ENCODE results near the gene GNB1.

The GNB1 gene

DNA sequence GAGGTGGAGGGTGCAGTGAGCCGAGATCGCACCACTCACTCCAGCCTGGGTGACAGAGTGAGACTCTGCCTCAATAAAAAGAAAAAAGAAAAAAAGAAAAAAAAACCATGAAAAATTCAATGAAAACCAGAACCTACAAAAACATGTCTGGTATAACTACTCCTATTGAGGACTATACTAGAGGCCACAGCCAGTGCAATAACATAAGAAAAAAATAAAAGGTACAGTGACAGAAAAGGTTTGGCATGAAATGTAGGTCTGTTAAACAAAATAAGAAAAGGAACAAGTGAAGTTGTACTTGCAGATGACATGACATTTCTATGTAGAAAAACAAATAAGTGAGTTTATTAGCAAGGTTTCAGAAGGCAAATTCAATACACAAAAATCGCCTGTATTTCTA is 120.8 kb downstream of the GNB1 start:
- H3K79me2 ChIP-seq (ENCODE audit: control insufficient read depth, low read length): peaks cover 100% of the 10 kb centered on the region
- TF ChIP-seq, protein P1, sequence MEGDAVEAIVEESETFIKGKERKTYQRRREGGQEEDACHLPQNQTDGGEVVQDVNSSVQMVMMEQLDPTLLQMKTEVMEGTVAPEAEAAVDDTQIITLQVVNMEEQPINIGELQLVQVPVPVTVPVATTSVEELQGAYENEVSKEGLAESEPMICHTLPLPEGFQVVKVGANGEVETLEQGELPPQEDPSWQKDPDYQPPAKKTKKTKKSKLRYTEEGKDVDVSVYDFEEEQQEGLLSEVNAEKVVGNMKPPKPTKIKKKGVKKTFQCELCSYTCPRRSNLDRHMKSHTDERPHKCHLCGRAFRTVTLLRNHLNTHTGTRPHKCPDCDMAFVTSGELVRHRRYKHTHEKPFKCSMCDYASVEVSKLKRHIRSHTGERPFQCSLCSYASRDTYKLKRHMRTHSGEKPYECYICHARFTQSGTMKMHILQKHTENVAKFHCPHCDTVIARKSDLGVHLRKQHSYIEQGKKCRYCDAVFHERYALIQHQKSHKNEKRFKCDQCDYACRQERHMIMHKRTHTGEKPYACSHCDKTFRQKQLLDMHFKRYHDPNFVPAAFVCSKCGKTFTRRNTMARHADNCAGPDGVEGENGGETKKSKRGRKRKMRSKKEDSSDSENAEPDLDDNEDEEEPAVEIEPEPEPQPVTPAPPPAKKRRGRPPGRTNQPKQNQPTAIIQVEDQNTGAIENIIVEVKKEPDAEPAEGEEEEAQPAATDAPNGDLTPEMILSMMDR (IDR thresholded peaks at IDR 0.05; ENCODE audit: low read depth, low read length, poor library complexity, severe bottlenecking): no peak
- no peak for TF ChIP-seq EZH2phosphoT487 (IDR thresholded peaks at IDR 0.05; ENCODE audit: borderline replicate concordance, low read length)
- H4K20me1 ChIP-seq (ENCODE audit: control insufficient read depth, insufficient read depth, low read depth, low read length): peaks cover 12% of the 10 kb centered on the region
- H3F3A ChIP-seq (ENCODE audit: control insufficient read depth, insufficient read depth): no peaks in the 10 kb centered on the region
- no peaks in the 10 kb centered on the region for H3K27me3 ChIP-seq (ENCODE audit: control insufficient read depth, low read length)
- peaks cover 4% of the 10 kb centered on the region for H3K4me1 ChIP-seq (ENCODE audit: control insufficient read depth, low read length)
- H3K4me3 ChIP-seq (ENCODE audit: low read length): no peak overlapping the region
- H3K9me2 ChIP-seq (replicated peaks; ENCODE audit: control insufficient read depth, low read length): no peaks in the 10 kb centered on the region
- no peak overlapping the region for H3K4me2 ChIP-seq (ENCODE audit: low read length)
- H3K9me3 ChIP-seq (ENCODE audit: control insufficient read depth, insufficient read depth, low read length): no peaks in the 10 kb centered on the region
- no peak overlapping the region for H3K27ac ChIP-seq (ENCODE audit: low read depth, low read length)
- peaks cover 89% of the 10 kb centered on the region for H3K36me3 ChIP-seq (ENCODE audit: control insufficient read depth, low read length)

DNA sequence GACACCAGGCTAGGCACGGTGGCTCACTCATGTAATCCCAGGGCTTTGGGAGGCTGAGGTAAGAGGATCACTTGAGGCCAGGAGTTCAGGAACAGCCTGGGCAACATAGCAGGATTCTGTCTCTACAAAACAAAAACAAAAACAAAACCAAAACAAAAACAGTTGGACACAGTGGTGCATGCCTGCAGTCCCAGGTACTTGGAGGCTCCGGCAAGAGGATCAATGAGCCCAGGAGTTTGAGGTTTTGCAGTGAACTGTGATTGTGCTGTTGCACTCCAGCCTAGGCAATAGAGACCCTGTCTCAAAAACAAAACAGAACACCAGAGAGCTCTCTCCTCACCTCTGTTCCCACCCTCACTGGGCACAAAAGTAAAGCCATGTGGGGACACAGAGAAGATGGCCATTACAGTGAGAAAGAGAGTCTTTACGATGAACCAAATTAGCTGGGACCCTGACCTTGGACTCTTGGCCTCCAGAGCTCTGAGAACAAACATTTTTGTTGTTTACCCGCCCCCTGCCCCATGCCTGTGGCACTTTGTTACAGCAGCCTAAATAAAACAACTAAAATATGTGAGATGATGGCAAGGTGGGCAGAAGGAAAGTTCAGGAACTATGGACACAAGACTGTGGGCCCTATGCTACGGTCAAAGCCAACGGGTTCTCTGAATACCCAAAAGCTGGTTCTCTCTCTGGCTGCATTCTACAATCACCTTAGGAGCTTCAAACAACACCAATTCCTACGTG is 122.5 kb downstream of the GNB1 start:
- Histone ChIP-seq H3K27me3 (ENCODE audit: control insufficient read depth, low read length) (no peaks in the 10 kb centered on the region), H3K4me1 (ENCODE audit: control insufficient read depth, low read length) (no peaks in the 10 kb centered on the region), H3K4me2 (ENCODE audit: low read length) (no peak overlapping the region), H4K20me1 (ENCODE audit: control insufficient read depth, insufficient read depth, low read depth, low read length) (peaks cover 15% of the 10 kb centered on the region), H3K9me3 (ENCODE audit: control insufficient read depth, insufficient read depth, low read length) (no peaks in the 10 kb centered on the region), H3K27ac (ENCODE audit: low read depth, low read length) (no peak overlapping the region), H3K4me3 (ENCODE audit: low read length) (no peak overlapping the region), H3K36me3 (ENCODE audit: control insufficient read depth, low read length) (peaks cover 91% of the 10 kb centered on the region), H3K9me2 (replicated peaks; ENCODE audit: control insufficient read depth, low read length) (no peaks in the 10 kb centered on the region), H3K79me2 (ENCODE audit: control insufficient read depth, low read length) (peaks cover 100% of the 10 kb centered on the region), H3F3A (ENCODE audit: control insufficient read depth, insufficient read depth) (no peaks in the 10 kb centered on the region)
- no peak for TF ChIP-seq EZH2phosphoT487 (IDR thresholded peaks at IDR 0.05; ENCODE audit: borderline replicate concordance, low read length)
- TF ChIP-seq, protein P1 (IDR thresholded peaks at IDR 0.05; ENCODE audit: low read depth, low read length, poor library complexity, severe bottlenecking): no peak

- no peaks in the 10 kb centered on the region for H3K9me2 ChIP-seq (replicated peaks; ENCODE audit: control insufficient read depth, low read length)
- TF ChIP-seq, protein P1 (IDR thresholded peaks at IDR 0.05; ENCODE audit: low read depth, low read length, poor library complexity, severe bottlenecking): no peak
- no peak for TF ChIP-seq EZH2phosphoT487 (IDR thresholded peaks at IDR 0.05; ENCODE audit: borderline replicate concordance, low read length)
- H3K9me3 ChIP-seq (ENCODE audit: control insufficient read depth, insufficient read depth, low read length): no peaks in the 10 kb centered on the region
- no peaks in the 10 kb centered on the region for H3K4me1 ChIP-seq (ENCODE audit: control insufficient read depth, low read length)
- H3K4me3 ChIP-seq (ENCODE audit: low read length): no peak overlapping the region
- H3K79me2 ChIP-seq (ENCODE audit: control insufficient read depth, low read length): peaks cover 100% of the 10 kb centered on the region
- H3K36me3 ChIP-seq (ENCODE audit: control insufficient read depth, low read length): peaks cover 92% of the 10 kb centered on the region
- H3K27ac ChIP-seq (ENCODE audit: low read depth, low read length): no peak overlapping the region
- H4K20me1 ChIP-seq (ENCODE audit: control insufficient read depth, insufficient read depth, low read depth, low read length): peaks cover 20% of the 10 kb centered on the region
- no peaks in the 10 kb centered on the region for H3K27me3 ChIP-seq (ENCODE audit: control insufficient read depth, low read length)
- no peak overlapping the region for H3K4me2 ChIP-seq (ENCODE audit: low read length)
- H3F3A ChIP-seq (ENCODE audit: control insufficient read depth, insufficient read depth): no peaks in the 10 kb centered on the region
Measured at GRCh38 chr1:1764876-1765470, 125.9 kb downstream of the GNB1 start.

Measured in DOHH2 (cell line).